H1 (cell line): ENCODE results near the gene FSD1. TPM values are rescaled to one million over a fixed set of nuclear protein-coding genes. Genes with fewer than 3 reads are reported as not detected.

ENCODE experiments used
- CTCF ChIA-PET: fragments of 300-600 bp; sonication (Branson Sonifier 250); formaldehyde crosslinking; loops from one replicate; lab custom pipeline; 2021; ENCODE audit not compliant: partially characterized antibody; lab: Charles Lee
- POLR2A ChIA-PET: fragments of 300-600 bp; sonication (Branson Sonifier 250); formaldehyde crosslinking; loops from one replicate; lab custom pipeline; 2021; ENCODE audit warnings: inconsistent platforms; ENCODE audit not compliant: partially characterized antibody; lab: Charles Lee
- DNase-seq, 2 experiments: peaks; one replicate each; pipeline versions ENCODE4 v3.0.0 to v3.0.0-alpha.2; 2010 to 2022; ENCODE audit warnings: low spot score in 2 of 2, low read depth in 1 of 2, mixed read lengths in 1 of 2
- FAIRE-seq: peaks from 2 replicates; lab custom pipeline; 2011; peaks lifted over from hg19 to GRCh38; lab: Jason Lieb, UNC
- H2AFZ ChIP-seq: 2 replicates; pipeline ENCODE4 v1.8.1; 2012; ENCODE audit warnings: low read length, inconsistent platforms
- H2AK5ac ChIP-seq: 2 replicates; pipeline ENCODE4 v1.6.1; 2013; ENCODE audit warnings: low read depth, low read length
- H2BK120ac ChIP-seq: replicated peaks from 2 replicates; pipeline ENCODE3; 2013; ENCODE audit warnings: low read depth, low read length, inconsistent platforms
- H2BK12ac ChIP-seq: 2 replicates; pipeline ENCODE4 v1.6.1; 2013; ENCODE audit warnings: low read depth, low read length
- H2BK15ac ChIP-seq: 2 replicates; pipeline ENCODE4 v1.6.1; 2013; ENCODE audit warnings: low read length
- H2BK20ac ChIP-seq: 2 replicates; pipeline ENCODE4 v1.6.1; 2013; ENCODE audit warnings: low read length
- H2BK5ac ChIP-seq: 2 replicates; pipeline ENCODE4 v1.6.1; 2013; ENCODE audit warnings: low read depth, low read length
- H3K14ac ChIP-seq: 2 replicates; pipeline ENCODE4 v1.6.1; 2013; ENCODE audit warnings: inconsistent platforms; ENCODE audit not compliant: insufficient read length
- H3K18ac ChIP-seq: 2 replicates; pipeline ENCODE4 v1.6.1; 2013; ENCODE audit warnings: low read length; ENCODE audit errors: extremely low read depth
- H3K23ac ChIP-seq: 2 replicates; pipeline ENCODE4 v1.6.1; 2013; ENCODE audit warnings: inconsistent platforms; ENCODE audit not compliant: insufficient read length
- H3K23me2 ChIP-seq: 2 replicates; pipeline ENCODE4 v1.6.1; 2013; ENCODE audit warnings: low read depth, low read length
- H3K27ac ChIP-seq: 2 replicates; pipeline ENCODE4 v1.6.1; 2011; ENCODE audit warnings: low read depth, low read length, inconsistent platforms
- H3K27me3 ChIP-seq, 4 experiments: replicated peaks in 1 of 4; 1 replicate in 1 of 4; 2 replicates in 3 of 4; pipeline versions ENCODE4 v1.6.1 to v1.8.1; 2011 to 2013; ENCODE audit warnings: low read length in 3 of 4, mild to moderate bottlenecking in 3 of 4, inconsistent platforms in 2 of 4, mixed read lengths in 2 of 4, moderate library complexity in 1 of 4; ENCODE audit not compliant: control insufficient read depth in 3 of 4, insufficient read depth in 3 of 4; ENCODE audit errors: extremely low read depth in 1 of 4
- H3K36me3 ChIP-seq, 4 experiments: 2 replicates each; pipeline versions ENCODE4 v1.6.1 to v1.8.1; 2011 to 2013; ENCODE audit warnings: mild to moderate bottlenecking in 4 of 4, low read length in 3 of 4, moderate library complexity in 2 of 4, control low read depth in 1 of 4, inconsistent platforms in 1 of 4; ENCODE audit not compliant: insufficient read depth in 4 of 4, control insufficient read depth in 2 of 4
- H3K4ac ChIP-seq: replicated peaks from 2 replicates; pipeline ENCODE3; 2013; ENCODE audit warnings: low read length, low read depth, mixed read lengths, inconsistent platforms; ENCODE audit not compliant: insufficient read length
- H3K4me1 ChIP-seq, 4 experiments: replicated peaks in 1 of 4; 1 replicate in 1 of 4; 2 replicates in 3 of 4; pipeline versions ENCODE4 v1.6.1 to v1.8.1; 2011 to 2013; ENCODE audit warnings: low read length in 3 of 4, inconsistent platforms in 2 of 4, mixed read lengths in 1 of 4; ENCODE audit not compliant: insufficient read depth in 4 of 4, control insufficient read depth in 3 of 4
- H3K4me2 ChIP-seq, 2 experiments: 2 replicates each; pipeline versions ENCODE4 v1.6.1 to v1.8.1; 2011 to 2013; ENCODE audit warnings: low read depth in 2 of 2, low read length in 2 of 2, control low read depth in 1 of 2, inconsistent platforms in 1 of 2, mild to moderate bottlenecking in 1 of 2; ENCODE audit not compliant: insufficient read depth in 1 of 2
- H3K4me3 ChIP-seq, 4 experiments: fragments of 200-600, 300-600 bp in 1 of 4; sonication (generic), shearing (Covaris generic), sonication (Bioruptor Twin) in 1 of 4; 2 replicates each; pipeline versions ENCODE4 v1.5.1 to v1.8.1; 2011 to 2016; ENCODE audit warnings: low read length in 4 of 4, low read depth in 3 of 4, control low read depth in 2 of 4, inconsistent platforms in 2 of 4, mild to moderate bottlenecking in 2 of 4, mixed read lengths in 1 of 4, moderate library complexity in 1 of 4; ENCODE audit not compliant: insufficient read depth in 2 of 4; ENCODE audit errors: extremely low read depth in 1 of 4
- H3K56ac ChIP-seq: replicated peaks from 2 replicates; pipeline ENCODE3; 2013; ENCODE audit warnings: low read depth, mild to moderate bottlenecking, mixed read lengths, low read length, inconsistent platforms; ENCODE audit not compliant: insufficient read length
- H3K79me1 ChIP-seq: 2 replicates; pipeline ENCODE4 v1.6.1; 2013; ENCODE audit warnings: low read depth, low read length, control low read depth
- H3K79me2 ChIP-seq, 2 experiments: 2 replicates each; pipeline versions ENCODE4 v1.6.1 to v1.8.1; 2012 to 2013; ENCODE audit warnings: low read length in 2 of 2, mild to moderate bottlenecking in 2 of 2, inconsistent platforms in 1 of 2; ENCODE audit not compliant: insufficient read depth in 2 of 2, control insufficient read depth in 1 of 2
- H3K9ac ChIP-seq, 4 experiments: replicated peaks in 1 of 4; 1 replicate in 1 of 4; 2 replicates in 3 of 4; pipeline versions ENCODE4 v1.6.1 to v1.8.1; 2011 to 2013; ENCODE audit warnings: low read depth in 3 of 4, low read length in 3 of 4, control low read depth in 2 of 4, mild to moderate bottlenecking in 2 of 4, moderate library complexity in 2 of 4, inconsistent platforms in 1 of 4; ENCODE audit errors: extremely low read depth in 1 of 4
- H3K9me3 ChIP-seq, 2 experiments: 2 replicates each; pipeline versions ENCODE4 v1.6.1 to v1.8.1; 2012 to 2013; ENCODE audit warnings: mild to moderate bottlenecking in 2 of 2, moderate library complexity in 2 of 2, control low read depth in 1 of 2, inconsistent platforms in 1 of 2, low read depth in 1 of 2, low read length in 1 of 2, mixed read lengths in 1 of 2; ENCODE audit not compliant: insufficient read depth in 2 of 2
- H4K20me1 ChIP-seq, 2 experiments: replicated peaks in 1 of 2; 2 replicates each; pipeline versions ENCODE3 to v1.8.1; 2011 to 2013; ENCODE audit warnings: inconsistent platforms in 2 of 2, low read length in 2 of 2, mild to moderate bottlenecking in 1 of 2; ENCODE audit not compliant: insufficient read depth in 2 of 2, control insufficient read depth in 1 of 2
- H4K5ac ChIP-seq: 2 replicates; pipeline ENCODE4 v1.6.1; 2013; ENCODE audit warnings: low read length, low read depth, mixed read lengths, inconsistent platforms; ENCODE audit not compliant: insufficient read length
- H4K8ac ChIP-seq: 2 replicates; pipeline ENCODE4 v1.8.0; 2013; ENCODE audit warnings: mild to moderate bottlenecking, moderate library complexity, low read length, inconsistent platforms; ENCODE audit not compliant: insufficient read depth; ENCODE audit errors: extremely low read depth
- H4K91ac ChIP-seq: replicated peaks from 2 replicates; pipeline ENCODE3; 2013; ENCODE audit warnings: low read length, mixed read lengths, inconsistent platforms; ENCODE audit not compliant: insufficient read length
- BACH1 ChIP-seq: IDR thresholded peaks from 2 replicates; pipeline ENCODE4 v1.6.1; 2012; ENCODE audit warnings: low read length, improper control_type of control experiment
- BRCA1 ChIP-seq: IDR thresholded peaks from 2 replicates; pipeline ENCODE4 v1.6.1; 2012; ENCODE audit warnings: low read depth, low read length, improper control_type of control experiment
- CBX8 ChIP-seq: fragments of 300-800, 300-1000 bp; sonication (generic); IDR thresholded peaks from 2 replicates; pipeline ENCODE4 v1.7.1; 2016; ENCODE audit warnings: low read depth, low read length, borderline replicate concordance
- CEBPB ChIP-seq: IDR thresholded peaks from 2 replicates; pipeline ENCODE4 v1.6.1; 2012; ENCODE audit warnings: low read depth, low read length
- CTBP2 ChIP-seq: IDR thresholded peaks from 2 replicates; pipeline ENCODE4 v1.7.0; 2011; ENCODE audit warnings: borderline replicate concordance, mild to moderate bottlenecking, moderate library complexity, mixed read lengths, low read length; ENCODE audit not compliant: insufficient read depth, insufficient read length
- EGR1 ChIP-seq: IDR thresholded peaks from 2 replicates; pipeline ENCODE4 v1.6.1; 2011; ENCODE audit warnings: low read depth, low read length, borderline replicate concordance
- KDM1A ChIP-seq: fragments of 200-600, 300-600 bp; sonication (generic); IDR thresholded peaks from 2 replicates; pipeline ENCODE4 v1.7.1; 2016; ENCODE audit warnings: mild to moderate bottlenecking, low read length, borderline replicate concordance
- RAD21 ChIP-seq, 2 experiments: IDR thresholded peaks in 1 of 2; conservative IDR thresholded peaks in 1 of 2; 2 replicates each; pipeline ENCODE4 v1.6.1; 2011; ENCODE audit warnings: low read depth in 2 of 2, low read length in 2 of 2, improper control_type of control experiment in 1 of 2, inconsistent platforms in 1 of 2, mild to moderate bottlenecking in 1 of 2, moderate library complexity in 1 of 2
- RXRA ChIP-seq: IDR thresholded peaks from 2 replicates; pipeline ENCODE4 v1.6.1; 2011; ENCODE audit warnings: low read depth, mild to moderate bottlenecking, low read length, moderate library complexity; ENCODE audit not compliant: insufficient read depth
- TAF1 ChIP-seq: IDR thresholded peaks from 2 replicates; pipeline ENCODE4 v1.6.1; 2011; ENCODE audit warnings: mild to moderate bottlenecking, low read depth, low read length
- TAF7 ChIP-seq: optimal IDR thresholded peaks from 2 replicates; pipeline ENCODE3; 2011; ENCODE audit warnings: low read depth, mild to moderate bottlenecking, inconsistent platforms, low read length, moderate library complexity, borderline replicate concordance
- TEAD4 ChIP-seq: IDR thresholded peaks from 2 replicates; pipeline ENCODE4 v1.6.1; 2012; ENCODE audit warnings: low read depth, low read length, inconsistent platforms, mixed read lengths
- WGBS, 2 experiments: shearing (Covaris generic) in 1 of 2; methylation state at CpG; one replicate each; pipeline versions ENCODE4 v1.1.6 to v1.1.7; 2013 to 2015; ENCODE audit warnings: low lambda C conversion rate in 2 of 2, mixed read lengths in 2 of 2, inconsistent platforms in 1 of 2, low coverage in 1 of 2, missing lambda C conversion rate in 1 of 2; ENCODE audit not compliant: insufficient replicate concordance in 2 of 2, insufficient coverage in 1 of 2, insufficient read length in 1 of 2; ENCODE audit errors: extremely low coverage in 1 of 2, missing lambda C conversion rate in 1 of 2; 5-methylcytosine and 5-hydroxymethylcytosine counted together
- polyA plus RNA-seq, 7 experiments: library from polyadenylated mRNA; depleted of rRNA in 3 of 7; stranded (reverse) in 5 of 7; unstranded in 2 of 7; fragments of >200 nt in 5 of 7; fragments of 200-250 nt in 2 of 7; gene quantifications; 1 replicate in 5 of 7; 2 replicates in 1 of 7; 4 replicates in 1 of 7; pipeline versions ENCODE4 v1.2.1 to v1.2.3, GENCODE V29; 2011 to 2013; ENCODE audit warnings: missing spikeins in 2 of 7, mixed read lengths in 2 of 7
- total RNA-seq: library from RNA; stranded (reverse); fragmentation: NEBNext Ultra II Directional; extraction: Animal tissue kit (Norgen Biotek cat#: 25700); gene quantifications from 2 replicates; pipeline ENCODE4 v1.2.1, GENCODE V29; 2021

The FSD1 gene
- total and polyA plus RNA-seq, 2 of the 8 experiments (the other 6 are each of a cell fraction or from before 2014, with no cell fraction given), result 58.8 to 181 TPM

GRCh38 chr19:4291184-4291732 is 13.1 kb upstream of the FSD1 start:
- no peak overlapping the region for H3K4me3 ChIP-seq
- no peaks in the 10 kb centered on the region for H3K79me1 ChIP-seq
- no peak overlapping the region for H3K27ac ChIP-seq
- H3K23me2 ChIP-seq, result no peaks in the 10 kb centered on the region
- H4K8ac ChIP-seq, result no peak overlapping the region; the same call in 1 of the 2 replicates
- H2BK12ac ChIP-seq, result no peak overlapping the region
- no peaks in the 10 kb centered on the region for H3K36me3 ChIP-seq
- no peak overlapping the region for H2BK15ac ChIP-seq
- FAIRE-seq (no peak), DNase-seq (no peak)
- H3K9me3 ChIP-seq, result no peaks in the 10 kb centered on the region
- ChIA-PET CTCF (interaction anchor here (1.2 to 1.5 kb wide), 2 partner anchors 25 to 35 kb away, joined by 3 to 5 read pairs; no protein-coding TSS in a partner anchor), POLR2A (interaction anchor here (0.7 to 1.9 kb wide), 7 partner anchors 11 to 118 kb away, joined by 3 to 4 read pairs (median 3); partner anchors contain the start of genes CHAF1A and TMIGD2)
- no peak overlapping the region for H4K91ac ChIP-seq
- no peak overlapping the region for H3K23ac ChIP-seq
- peaks cover 0 to 4% (median 0%) of the 10 kb centered on the region in 4 experiments; a peak in 2 of 7 replicates for H3K4me1 ChIP-seq
- no peaks in the 10 kb centered on the region for H3K79me2 ChIP-seq
- no peak overlapping the region for H3K9ac ChIP-seq
- no peak overlapping the region for H3K18ac ChIP-seq
- no peak overlapping the region for H2BK120ac ChIP-seq
- no peaks in the 10 kb centered on the region for H4K20me1 ChIP-seq
- no peak overlapping the region for H4K5ac ChIP-seq
- no peak overlapping the region for H3K4me2 ChIP-seq
- no peak overlapping the region for H3K4ac ChIP-seq
- H3K27me3 ChIP-seq, result no peaks in the 10 kb centered on the region; a peak in 1 of 7 replicates
- H2AK5ac ChIP-seq, result no peak overlapping the region
- no peak overlapping the region for H3K56ac ChIP-seq
- no peak overlapping the region for H2BK20ac ChIP-seq
- H2BK5ac ChIP-seq, result no peak overlapping the region
- 88% methylated on average over 8 of the region's 8 CpGs; no CpG with 5 or more reads in 1 of the 2 experiments for WGBS, 2 experiments
- H2AFZ ChIP-seq, result no peak overlapping the region
- no peak overlapping the region for H3K14ac ChIP-seq
- TF ChIP-seq CEBPB (no peak), TAF7 (no peak), RAD21 (IDR thresholded peaks at IDR 0.05 in 1 of 2, conservative IDR thresholded peaks at IDR 0.05 in 1 of 2; ENCODE audit: low read depth in 2 of 2, low read length in 2 of 2) (no peak), RXRA (no peak), BRCA1 (no peak), CTBP2 (no peak), BACH1 (no peak), EGR1 (no peak), TEAD4 (no peak), KDM1A (no peak), TAF1 (no peak), CBX8 (no peak)
